ENCODE data around the gene POLR3K.

DNA sequence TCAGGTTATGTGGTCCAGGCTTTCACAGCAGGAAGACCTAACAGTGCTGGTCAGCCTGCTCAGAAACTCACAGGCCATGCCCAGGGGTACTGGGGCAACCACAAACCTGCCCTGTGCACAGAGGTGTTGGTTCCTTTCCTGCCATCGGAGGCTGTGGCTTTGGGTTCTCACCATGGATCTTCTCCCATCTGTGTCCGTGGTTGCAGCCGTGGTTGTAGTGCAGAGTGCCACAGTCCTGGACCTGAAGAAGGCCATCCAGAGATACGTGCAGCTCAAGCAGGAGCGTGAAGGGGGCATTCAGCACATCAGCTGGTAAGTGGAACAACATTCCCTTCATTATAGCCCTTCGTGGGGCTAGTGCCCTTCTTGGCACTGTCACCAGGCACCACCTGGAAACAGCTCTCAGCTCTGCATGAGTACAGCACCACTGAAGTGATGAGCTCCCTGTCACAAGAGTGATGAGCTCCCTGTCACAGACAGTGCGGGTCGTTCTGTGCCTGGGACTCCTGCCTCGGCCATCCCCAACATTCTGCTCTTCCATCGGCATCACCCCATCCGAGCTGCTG is 2.2 kb upstream of the POLR3K start:
- TF ChIP-seq, protein P1, sequence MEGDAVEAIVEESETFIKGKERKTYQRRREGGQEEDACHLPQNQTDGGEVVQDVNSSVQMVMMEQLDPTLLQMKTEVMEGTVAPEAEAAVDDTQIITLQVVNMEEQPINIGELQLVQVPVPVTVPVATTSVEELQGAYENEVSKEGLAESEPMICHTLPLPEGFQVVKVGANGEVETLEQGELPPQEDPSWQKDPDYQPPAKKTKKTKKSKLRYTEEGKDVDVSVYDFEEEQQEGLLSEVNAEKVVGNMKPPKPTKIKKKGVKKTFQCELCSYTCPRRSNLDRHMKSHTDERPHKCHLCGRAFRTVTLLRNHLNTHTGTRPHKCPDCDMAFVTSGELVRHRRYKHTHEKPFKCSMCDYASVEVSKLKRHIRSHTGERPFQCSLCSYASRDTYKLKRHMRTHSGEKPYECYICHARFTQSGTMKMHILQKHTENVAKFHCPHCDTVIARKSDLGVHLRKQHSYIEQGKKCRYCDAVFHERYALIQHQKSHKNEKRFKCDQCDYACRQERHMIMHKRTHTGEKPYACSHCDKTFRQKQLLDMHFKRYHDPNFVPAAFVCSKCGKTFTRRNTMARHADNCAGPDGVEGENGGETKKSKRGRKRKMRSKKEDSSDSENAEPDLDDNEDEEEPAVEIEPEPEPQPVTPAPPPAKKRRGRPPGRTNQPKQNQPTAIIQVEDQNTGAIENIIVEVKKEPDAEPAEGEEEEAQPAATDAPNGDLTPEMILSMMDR (IDR thresholded peaks at IDR 0.05) = no peak
- TF ChIP-seq ZFX (IDR thresholded peaks at IDR 0.05; ENCODE audit: borderline replicate concordance) = no peak

All from 22Rv1 (cell line).